OCI-LY3 (cell line): ENCODE data around the gene TCAF2.
"Not testable (repeated sequence)": the region's sequence is repeated elsewhere in the genome, so short reads cannot be mapped to it uniquely, and the experiment has no call there.

Experiments
- H2AFZ ChIP-seq: fragments of 200-600, 300-600 bp; shearing (Covaris generic); 2 replicates; pipeline ENCODE4 v1.6.0; 2014; ENCODE audit warnings: antibody characterized with exemption, low read depth, low read length
- H3K27ac ChIP-seq: fragments of 200-600, 300-600 bp; sonication (generic); 2 replicates; pipeline ENCODE4 v1.5.1; 2014; ENCODE audit warnings: mild to moderate bottlenecking, low read length, moderate library complexity, mixed read lengths
- H3K27me3 ChIP-seq: fragments of 200-600, 300-600 bp; sonication (generic); 2 replicates; pipeline ENCODE4 v1.6.1; 2014; ENCODE audit warnings: low read depth, low read length, mixed read lengths
- H3K36me3 ChIP-seq: fragments of 200-600, 300-600 bp; sonication (generic); replicated peaks from 2 replicates; pipeline ENCODE3; 2014; ENCODE audit warnings: low read depth, low read length, mixed read lengths
- H3K4me1 ChIP-seq: fragments of 300-600, 200-600 bp; sonication (generic); 2 replicates; pipeline ENCODE4 v1.6.1; 2014; ENCODE audit warnings: low read length, mixed read lengths
- H3K4me2 ChIP-seq: fragments of 200-600, 300-600 bp; sonication (generic); 2 replicates; pipeline ENCODE4 v1.6.1; 2014; ENCODE audit warnings: low read length, mixed read lengths
- H3K4me3 ChIP-seq: fragments of 300-600, 200-600 bp; sonication (generic); 2 replicates; pipeline ENCODE4 v1.5.1; 2014; ENCODE audit warnings: antibody characterized with exemption, mild to moderate bottlenecking, low read length, moderate library complexity
- H3K79me2 ChIP-seq: fragments of 300-600, 200-600 bp; shearing (Covaris generic); 2 replicates; pipeline ENCODE4 v1.6.1; 2014; ENCODE audit warnings: mild to moderate bottlenecking, low read length, mixed read lengths
- H3K9ac ChIP-seq: fragments of 300-600, 200-600 bp; shearing (Covaris generic); 2 replicates; pipeline ENCODE4 v1.6.0; 2014; ENCODE audit warnings: mild to moderate bottlenecking, low read length, moderate library complexity
- H3K9me3 ChIP-seq: fragments of 200-600, 300-600 bp; shearing (Covaris generic); 2 replicates; pipeline ENCODE4 v1.6.1; 2014; ENCODE audit warnings: low read length, mixed read lengths; ENCODE audit not compliant: insufficient read depth
- H4K20me1 ChIP-seq: fragments of 200-600, 300-600 bp; sonication (generic); 2 replicates; pipeline ENCODE4 v1.6.1; 2016; ENCODE audit warnings: low read length, mixed read lengths; ENCODE audit not compliant: insufficient read depth

The TCAF2 gene

DNA sequence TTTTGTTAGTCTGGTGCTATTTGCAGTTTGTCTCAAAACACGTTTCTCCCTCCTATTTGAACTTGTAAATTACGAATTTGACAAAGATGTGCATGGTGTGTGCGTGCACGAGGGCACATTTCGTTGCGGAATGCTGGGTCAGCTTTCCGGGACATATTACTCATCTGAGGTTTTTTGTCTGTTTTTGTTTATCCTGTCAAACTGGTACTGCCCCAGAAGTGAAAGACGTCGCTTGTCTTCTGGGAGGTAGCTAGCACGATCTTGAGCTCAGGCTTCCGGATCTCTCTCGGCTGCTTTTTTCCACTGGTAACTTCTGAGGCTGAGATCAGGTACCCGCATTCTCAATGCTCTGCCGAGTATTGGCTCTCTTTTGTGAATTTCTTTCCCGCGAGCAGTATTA, 401 bp downstream of the TCAF2 start:
- not testable (repeated sequence) for H3K36me3 ChIP-seq, H3K9me3 ChIP-seq, H3K27ac ChIP-seq, H3K27me3 ChIP-seq, H2AFZ ChIP-seq, H4K20me1 ChIP-seq, H3K9ac ChIP-seq, H3K4me1 ChIP-seq, H3K79me2 ChIP-seq, H3K4me2 ChIP-seq, H3K4me3 ChIP-seq

DNA sequence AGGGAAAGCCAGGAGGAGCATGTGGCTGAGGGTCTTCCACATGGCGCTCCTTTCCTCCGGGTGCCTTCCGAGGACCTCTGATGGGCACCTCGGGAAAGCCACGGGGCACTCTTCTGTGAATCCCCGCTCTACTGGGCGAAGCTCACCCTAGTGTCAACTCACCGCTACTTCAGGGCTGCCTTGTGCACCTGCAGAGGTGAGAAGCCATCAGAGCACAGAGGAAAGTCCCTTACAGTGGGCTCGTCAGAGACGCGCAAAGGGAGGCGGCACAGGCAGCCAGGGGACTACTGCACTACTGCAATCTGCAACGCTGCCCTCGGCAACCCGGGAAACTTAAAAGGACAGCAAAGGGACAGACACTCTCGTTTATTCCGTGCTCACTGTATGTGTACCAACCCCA, 1.4 kb downstream of the TCAF2 start:
- H2AFZ ChIP-seq, H3K36me3 ChIP-seq, H3K4me1 ChIP-seq, H3K27me3 ChIP-seq, H3K9ac ChIP-seq, H3K9me3 ChIP-seq, H3K27ac ChIP-seq, H3K4me3 ChIP-seq, H4K20me1 ChIP-seq, H3K79me2 ChIP-seq, H3K4me2 ChIP-seq: not testable (repeated sequence)

DNA sequence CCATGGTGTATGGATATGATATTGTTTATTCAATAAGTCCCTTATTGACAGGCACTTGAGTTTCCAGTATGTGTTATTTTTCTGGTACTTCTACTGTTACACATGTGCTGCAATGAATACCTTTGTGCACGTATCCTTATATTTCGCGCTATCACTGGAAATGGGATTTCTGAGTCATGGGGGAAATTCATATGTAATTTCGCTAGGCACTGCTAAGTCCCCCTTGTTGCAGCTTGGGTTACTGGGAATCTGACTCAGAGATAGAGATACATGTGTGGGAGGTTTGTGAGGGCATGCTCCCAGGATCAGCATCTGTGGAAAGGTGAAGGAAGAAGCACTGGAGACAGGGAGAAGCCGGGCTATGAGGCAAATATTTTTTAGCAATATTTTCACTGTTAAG, 9.9 kb downstream of the TCAF2 start:
- not testable (repeated sequence) for H3K4me2 ChIP-seq, H3K27me3 ChIP-seq, H3K27ac ChIP-seq, H3K4me1 ChIP-seq, H3K9ac ChIP-seq, H3K4me3 ChIP-seq, H4K20me1 ChIP-seq, H3K36me3 ChIP-seq, H3K9me3 ChIP-seq, H3K79me2 ChIP-seq, H2AFZ ChIP-seq

DNA sequence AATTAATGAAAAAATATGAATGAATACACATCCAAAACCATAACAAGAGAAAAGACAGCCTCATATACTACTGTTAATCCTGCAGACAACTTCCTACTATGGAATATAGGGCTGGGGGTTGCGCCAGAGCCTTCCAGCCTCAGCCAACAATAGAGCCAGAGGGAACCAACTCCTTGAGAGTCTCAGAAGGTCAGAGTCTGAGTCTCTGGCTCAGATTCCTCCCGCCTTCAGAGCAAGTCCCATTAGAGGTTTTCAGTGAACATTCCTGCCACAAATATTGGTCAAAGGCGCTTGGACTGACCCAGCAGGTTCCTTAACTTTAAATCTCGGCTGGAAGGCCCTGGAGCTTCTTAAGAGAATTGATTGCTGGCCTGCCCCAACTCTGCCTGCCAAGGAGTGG, 11.7 kb downstream of the TCAF2 start:
- not testable (repeated sequence) for H3K9ac ChIP-seq, H3K4me1 ChIP-seq, H2AFZ ChIP-seq, H3K4me3 ChIP-seq, H4K20me1 ChIP-seq, H3K79me2 ChIP-seq, H3K27me3 ChIP-seq, H3K9me3 ChIP-seq, H3K36me3 ChIP-seq, H3K4me2 ChIP-seq, H3K27ac ChIP-seq

DNA sequence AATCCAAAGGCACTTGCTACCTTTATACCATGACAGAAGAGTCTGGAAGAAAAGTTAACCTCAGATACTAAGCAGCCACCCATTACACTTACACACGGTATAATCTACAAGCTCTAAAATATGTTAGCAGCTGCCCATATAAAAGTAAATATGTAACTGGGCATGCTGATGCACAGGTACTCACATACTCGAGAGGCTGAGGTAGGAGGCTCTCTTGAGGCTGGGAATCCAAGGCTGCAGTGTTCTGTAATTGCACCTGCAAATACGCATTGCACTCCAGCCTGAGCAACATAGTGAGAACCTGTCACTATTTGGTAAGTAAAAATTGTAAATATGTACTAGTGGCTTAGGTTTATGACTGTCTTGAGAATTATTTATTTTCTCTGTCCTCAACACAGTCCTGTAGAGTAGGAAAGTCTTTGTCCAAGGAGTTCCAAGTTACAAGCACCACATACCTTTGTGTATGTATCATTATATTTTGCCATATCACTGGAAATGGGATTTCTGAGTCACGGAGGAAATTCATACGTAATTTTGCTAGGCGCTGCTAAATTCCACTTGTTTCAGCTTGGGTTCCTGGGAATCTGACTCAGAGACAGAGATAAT, 12.3 kb downstream of the TCAF2 start:
- not testable (repeated sequence) for H3K4me1 ChIP-seq, H3K9me3 ChIP-seq, H3K9ac ChIP-seq, H3K4me2 ChIP-seq, H2AFZ ChIP-seq, H3K4me3 ChIP-seq, H3K27ac ChIP-seq, H3K79me2 ChIP-seq, H3K27me3 ChIP-seq, H3K36me3 ChIP-seq, H4K20me1 ChIP-seq

DNA sequence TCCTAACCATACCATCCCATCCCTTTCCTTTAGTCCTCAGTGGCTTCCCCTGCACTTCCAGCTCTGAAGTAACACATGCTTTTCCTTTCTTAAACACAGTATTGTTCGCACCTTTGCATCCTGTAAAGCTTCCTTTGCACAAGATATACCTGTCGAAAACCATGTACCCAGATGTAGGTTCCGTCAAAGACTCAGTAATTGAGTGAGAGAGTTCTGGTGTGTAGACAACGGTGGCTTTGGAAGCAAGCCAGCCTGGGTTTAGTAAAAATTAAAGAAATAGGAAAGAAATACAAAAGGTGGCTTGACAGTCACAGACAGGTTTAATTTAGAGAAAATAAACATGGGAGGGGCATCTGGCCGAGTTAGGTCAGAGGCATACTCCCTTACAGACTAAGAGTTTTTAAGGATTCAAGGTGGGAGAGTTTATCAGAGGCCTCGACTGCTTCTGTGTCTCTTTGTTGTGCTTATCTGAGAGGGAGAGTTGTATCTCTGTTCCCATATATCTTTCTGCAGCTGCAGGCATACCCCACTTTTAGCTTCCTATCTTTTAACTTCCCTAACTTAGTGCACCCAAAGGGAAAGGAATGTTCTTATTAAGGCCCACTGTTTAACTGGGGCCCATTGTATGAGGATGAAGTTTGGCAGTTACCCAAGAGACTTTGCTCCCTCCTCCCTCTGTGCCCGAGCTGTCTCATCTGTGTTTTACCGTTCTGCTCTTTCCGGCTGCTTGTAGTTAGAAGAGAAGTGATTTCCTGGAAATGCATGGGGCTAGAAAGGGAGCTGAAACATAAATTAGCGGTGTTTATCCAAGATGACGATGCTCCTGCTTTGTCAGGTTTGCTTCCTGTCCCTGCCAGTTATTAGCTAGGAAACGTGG, 14.8 kb downstream of the TCAF2 start:
- H4K20me1 ChIP-seq, H3K36me3 ChIP-seq, H3K4me1 ChIP-seq, H3K27me3 ChIP-seq, H3K9me3 ChIP-seq, H3K4me2 ChIP-seq, H2AFZ ChIP-seq, H3K27ac ChIP-seq, H3K79me2 ChIP-seq, H3K4me3 ChIP-seq, H3K9ac ChIP-seq: not testable (repeated sequence)

DNA sequence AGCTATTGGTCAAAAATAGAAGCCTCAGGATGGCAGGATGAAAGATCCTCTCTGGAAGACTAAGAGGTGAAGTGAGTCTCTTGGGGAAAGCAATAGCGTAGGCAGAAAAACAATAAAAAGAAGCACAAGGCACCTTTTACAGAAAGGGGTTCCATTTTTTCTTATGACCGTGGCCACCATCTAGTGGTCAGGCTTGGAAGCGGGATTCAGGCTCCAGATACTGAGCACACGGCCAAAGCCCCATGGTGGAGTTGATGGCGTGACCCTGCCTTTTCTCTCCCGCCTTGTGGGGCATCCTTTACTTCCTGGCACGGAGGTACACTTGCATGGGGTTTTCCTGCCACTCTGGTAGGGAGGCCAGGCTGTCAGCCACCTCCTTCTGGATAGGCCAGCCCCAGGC, 18.6 kb downstream of the TCAF2 start:
- H2AFZ ChIP-seq, H3K4me2 ChIP-seq, H4K20me1 ChIP-seq, H3K4me1 ChIP-seq, H3K4me3 ChIP-seq, H3K27me3 ChIP-seq, H3K27ac ChIP-seq, H3K36me3 ChIP-seq, H3K79me2 ChIP-seq, H3K9me3 ChIP-seq, H3K9ac ChIP-seq: not testable (repeated sequence)

DNA sequence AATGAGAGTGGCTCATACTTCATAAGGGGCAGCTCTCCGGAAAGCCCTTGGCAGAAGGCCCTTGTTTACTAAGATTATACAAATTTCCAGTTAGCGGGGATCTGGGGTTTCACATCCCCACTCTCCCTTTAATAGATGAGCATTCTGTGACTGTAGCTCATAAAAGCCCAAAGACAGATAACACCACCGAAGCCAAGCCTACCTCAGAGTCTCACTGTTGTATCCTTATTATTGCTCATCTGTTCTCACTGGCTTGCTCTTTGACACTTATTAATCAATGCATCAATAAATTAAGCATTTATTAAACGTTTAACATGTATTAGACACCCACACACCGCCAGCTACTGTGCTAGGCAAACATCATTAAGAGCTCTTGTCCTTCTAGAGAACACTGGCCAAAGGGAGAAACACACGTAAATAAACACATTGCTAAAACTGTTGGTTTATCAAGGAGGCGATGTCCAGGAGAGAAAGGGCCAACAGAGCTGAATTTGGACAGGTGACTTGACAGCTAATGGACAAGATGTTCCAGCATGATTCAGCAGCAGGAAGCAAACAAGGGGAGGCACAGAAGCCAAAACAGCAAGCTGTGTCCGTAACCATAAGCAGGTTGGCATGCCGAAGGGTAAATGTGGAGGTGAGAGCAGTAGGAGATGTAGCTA, 19.9 kb downstream of the TCAF2 start:
- not testable (repeated sequence) for H3K27ac ChIP-seq, H3K79me2 ChIP-seq, H2AFZ ChIP-seq, H3K36me3 ChIP-seq, H3K4me1 ChIP-seq, H3K9me3 ChIP-seq, H3K9ac ChIP-seq, H4K20me1 ChIP-seq, H3K4me2 ChIP-seq, H3K27me3 ChIP-seq, H3K4me3 ChIP-seq

DNA sequence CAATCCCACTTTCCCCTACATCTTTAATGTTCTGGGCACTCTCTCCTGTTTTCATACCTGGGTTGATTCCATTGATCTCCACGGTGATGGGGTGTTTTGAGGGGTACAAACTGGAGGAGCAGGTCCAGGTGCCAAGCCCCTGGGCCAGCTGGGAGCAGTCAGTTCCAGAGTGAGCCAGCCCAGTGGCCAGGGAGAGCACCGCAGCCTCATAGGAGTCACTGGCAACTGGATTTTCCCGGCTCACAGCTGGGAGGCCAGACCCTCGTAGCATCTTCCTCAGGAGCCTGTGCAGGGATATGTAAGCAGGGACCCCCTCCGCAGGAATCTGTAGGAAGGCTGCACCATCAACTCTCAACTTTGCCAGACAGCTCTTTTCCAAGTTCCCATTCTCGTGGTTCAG, 25.8 kb downstream of the TCAF2 start:
- H3K4me2 ChIP-seq, H3K36me3 ChIP-seq, H4K20me1 ChIP-seq, H3K4me1 ChIP-seq, H3K27ac ChIP-seq, H3K79me2 ChIP-seq, H3K4me3 ChIP-seq, H3K9ac ChIP-seq, H3K9me3 ChIP-seq, H3K27me3 ChIP-seq, H2AFZ ChIP-seq: not testable (repeated sequence)
